Measurements from ENCODE around the gene ZSCAN21. TPM values are rescaled to one million over a fixed set of nuclear protein-coding genes. Genes with fewer than 3 reads are reported as not detected.

The ZSCAN21 gene
- total and polyA plus RNA-seq, 11 donors = 4.4 to 12.1 (median 7.2) TPM

GRCh38 chr7:100093498-100093897 is 43.9 kb downstream of the ZSCAN21 start:
- DNase-seq (no peak), ATAC-seq (no peak)
- Histone ChIP-seq H3K27me3 (no peaks in the 10 kb centered on the region), H3K4me3 (no peak overlapping the region), H3K9me3 (no peaks in the 10 kb centered on the region), H3K4me1 (peaks cover 0 to 22% (median 9%) of the 10 kb centered on the region in 12 donors), H3K27ac (peak overlapping the region in 2 of 12 donors; percentile 5 to 17), H3K36me3 (peaks cover 0 to 85% (median 83%) of the 10 kb centered on the region in 9 donors)
- 44 to 47% (median 45%) methylated on average over 6 to 13 of the region's 13 CpGs for WGBS, 4 donors
- intact Hi-C loops (cut with DNase I) = loop anchor here in 1 of 10 donors (5.0 kb wide), 1 partner anchor 34 kb away; the partner anchor contains the start of gene MBLAC1
- TF ChIP-seq CTCF (IDR thresholded peaks at IDR 0.05) (no peak), POLR2A (IDR thresholded peaks at IDR 0.05) (no peak)

- Histone ChIP-seq H3K4me3 (no peak overlapping the region), H3K36me3 (peaks cover 0 to 90% (median 88%) of the 10 kb centered on the region in 9 donors), H3K27me3 (no peaks in the 10 kb centered on the region), H3K27ac (no peak overlapping the region), H3K4me1 (peaks cover 0 to 23% (median 10%) of the 10 kb centered on the region in 12 donors), H3K9me3 (no peaks in the 10 kb centered on the region)
- ATAC-seq (peak in 2 of 4 donors; percentile 3 to 14), DNase-seq (no peak)
- 79 to 81% (median 81%) methylated on average over 16 of the region's 16 CpGs for WGBS, 4 donors
- intact Hi-C loops (cut with DNase I) = loop anchor here in 1 of 10 donors (5.0 kb wide), 1 partner anchor 33 kb away; the partner anchor contains the start of gene MBLAC1
- no peak for TF ChIP-seq POLR2A (IDR thresholded peaks at IDR 0.05)
- no peak for TF ChIP-seq CTCF (IDR thresholded peaks at IDR 0.05)
Observed at GRCh38 chr7:100093925-100094486, 44.4 kb downstream of the ZSCAN21 start.

DNA sequence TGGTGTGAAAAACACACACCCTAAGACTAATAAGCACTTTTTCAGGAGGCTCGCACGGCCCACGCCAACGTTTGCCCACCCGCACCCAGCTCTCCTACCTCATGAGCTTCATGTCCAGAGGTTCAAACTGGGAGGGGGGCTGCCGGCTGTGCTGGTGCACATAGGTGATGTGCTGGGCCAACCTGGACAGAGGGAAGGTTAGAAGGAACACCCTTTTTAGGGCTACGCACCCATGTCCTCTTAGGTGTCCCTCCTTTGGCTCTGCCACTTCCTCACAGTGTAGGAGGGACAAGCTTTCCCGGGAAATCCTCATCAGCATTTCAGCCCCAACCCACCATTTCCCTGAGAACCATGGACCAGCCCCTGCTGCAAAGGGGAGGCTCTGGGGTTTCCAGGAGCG is 45.7 kb downstream of the ZSCAN21 start:
- DNase-seq = no peak
- WGBS, 4 donors = 79 to 81% (median 80%) methylated on average over 8 to 9 of the region's 9 CpGs

More for the DNA sequence above, 45.7 kb downstream of the ZSCAN21 start:
- H3K4me3 ChIP-seq = no peak overlapping the region
- peaks cover 0 to 25% (median 12%) of the 10 kb centered on the region in 12 donors for H3K4me1 ChIP-seq
- H3K9me3 ChIP-seq = no peaks in the 10 kb centered on the region
- H3K27ac ChIP-seq = no peak overlapping the region
- intact Hi-C loops (cut with DNase I) = no loop called here
- TF ChIP-seq CTCF (IDR thresholded peaks at IDR 0.05) (no peak), POLR2A (IDR thresholded peaks at IDR 0.05) (no peak)
- ATAC-seq = no peak
- peaks cover 0 to 95% (median 92%) of the 10 kb centered on the region in 9 donors for H3K36me3 ChIP-seq
- no peaks in the 10 kb centered on the region for H3K27me3 ChIP-seq

Measured in heart left ventricle (tissue), 16 donors.